K562 (cell line): ENCODE data around the gene IL11. TPM values are rescaled to one million over a fixed set of nuclear protein-coding genes. Genes with fewer than 3 reads are reported as not detected.
A peak's percentile ranks its signal among the peaks of the same experiment; 100 is the strongest.

Experiments
- ATAC-seq: fragments of 200-7000 bp; cut with Tn5 transposase; 3 replicates; pipeline ENCODE4 v1.9.1; 2020; ENCODE audit warnings: moderate library complexity
- BruUV-seq: library from RNA; stranded (reverse); fragments of 400-500 nt; replicated peaks from 2 replicates; lab custom pipeline; 2021; lab: Mats Ljungman, UMichigan
- CTCF ChIA-PET: fragments of 300-600 bp; formaldehyde crosslinking; extraction: SDS; loops from one replicate; lab custom pipeline; 2021; ENCODE audit warnings: low intra/inter-chr PET ratio; lab: Yijun Ruan, JAX
- POLR2A ChIA-PET: fragments of 300-600, 350-650 bp; sonication (Branson Sonifier 250); formaldehyde crosslinking; extraction: SDS; loops from one replicate; lab custom pipeline; 2021; ENCODE audit warnings: antibody characterized with exemption, inconsistent platforms; lab: Yijun Ruan, JAX
- DNase-seq, 4 experiments: peaks; one replicate each; pipeline versions ENCODE4 v3.0.0 to v3.0.0-alpha.2; 2011 to 2018; ENCODE audit warnings: low spot score in 3 of 4, mixed read lengths in 3 of 4; ENCODE audit errors: extremely low read depth in 1 of 4
- FAIRE-seq: peaks from 2 replicates; lab custom pipeline; 2011; peaks lifted over from hg19 to GRCh38; lab: Jason Lieb, UNC
- H2AFZ ChIP-seq: 2 replicates; pipeline ENCODE4 v1.6.0; 2011; ENCODE audit warnings: low read depth, low read length, control low read depth, inconsistent platforms
- H3K27ac ChIP-seq: fragments of 200-600 bp; 3 replicates; pipeline ENCODE4 v1.8.0; 2011; ENCODE audit warnings: low read depth, mild to moderate bottlenecking, control low read depth, inconsistent platforms, low read length, moderate library complexity, mixed read lengths; ENCODE audit errors: extremely low read depth
- H3K27me3 ChIP-seq, 2 experiments: fragments of 300-600 bp in 1 of 2; 2 replicates in 1 of 2; 3 replicates in 1 of 2; pipeline versions ENCODE4 v1.6.0 to v1.8.0; 2011; ENCODE audit warnings: inconsistent platforms in 2 of 2, low read length in 2 of 2, mild to moderate bottlenecking in 1 of 2, mixed read lengths in 1 of 2, moderate library complexity in 1 of 2; ENCODE audit not compliant: control insufficient read depth in 2 of 2, insufficient read depth in 2 of 2
- H3K36me3 ChIP-seq: fragments of 300-600 bp; 3 replicates; pipeline ENCODE4 v1.8.0; 2011; ENCODE audit warnings: mild to moderate bottlenecking, low read length, inconsistent platforms; ENCODE audit not compliant: control insufficient read depth, insufficient read depth
- H3K4me1 ChIP-seq, 2 experiments: fragments of 200-600 bp in 1 of 2; replicated peaks in 1 of 2; 2 replicates in 1 of 2; 3 replicates in 1 of 2; pipeline versions ENCODE4 v1.5.1 to v1.8.0; 2011; ENCODE audit warnings: inconsistent platforms in 2 of 2, low read length in 2 of 2, mild to moderate bottlenecking in 1 of 2, mixed read lengths in 1 of 2, moderate library complexity in 1 of 2; ENCODE audit not compliant: control insufficient read depth in 2 of 2, insufficient read depth in 2 of 2
- H3K4me2 ChIP-seq: 2 replicates; pipeline ENCODE4 v1.6.1; 2011; ENCODE audit warnings: low read length, control low read depth, inconsistent platforms, mixed read lengths; ENCODE audit not compliant: insufficient read depth
- H3K4me3 ChIP-seq: fragments of 200-600 bp; sonication (generic), shearing (Covaris generic); 2 replicates; pipeline ENCODE4 v1.5.1; 2016; ENCODE audit warnings: control low read depth, inconsistent platforms
- H3K79me2 ChIP-seq: fragments of 200-600 bp; 3 replicates; pipeline ENCODE4 v1.8.0; 2011; ENCODE audit warnings: low read length, inconsistent platforms; ENCODE audit not compliant: control insufficient read depth, insufficient read depth
- H3K9ac ChIP-seq, 2 experiments: 2 replicates each; pipeline versions ENCODE4 v1.6.0 to v1.6.1; 2011; ENCODE audit warnings: low read depth in 2 of 2, low read length in 2 of 2, control low read depth in 1 of 2, inconsistent platforms in 1 of 2, mild to moderate bottlenecking in 1 of 2, mixed read lengths in 1 of 2; ENCODE audit not compliant: insufficient read depth in 1 of 2
- H3K9me1 ChIP-seq: one replicate; pipeline ENCODE4 v1.6.0; 2011; ENCODE audit warnings: inconsistent platforms, mild to moderate bottlenecking, low read length, moderate library complexity; ENCODE audit not compliant: control insufficient read depth, insufficient read depth
- H3K9me3 ChIP-seq: replicated peaks from 2 replicates; pipeline ENCODE4 v1.5.1; 2011; ENCODE audit warnings: low read depth, low read length, inconsistent platforms; ENCODE audit not compliant: control insufficient read depth, insufficient read depth
- H4K20me1 ChIP-seq: replicated peaks from 2 replicates; pipeline ENCODE4 v1.6.1; 2011; ENCODE audit warnings: low read length, inconsistent platforms, mixed read lengths; ENCODE audit not compliant: control insufficient read depth, insufficient read depth
- E2F5 ChIP-seq: sonication (generic); formaldehyde crosslinking; IDR thresholded peaks from 2 replicates; pipeline ENCODE4 v1.8.0; 2022; ENCODE audit warnings: mild to moderate bottlenecking, missing genetic modification reagents
- EHMT2 ChIP-seq: fragments of 450-650 bp; IDR thresholded peaks from 2 replicates; pipeline ENCODE4 v1.6.1; 2018; ENCODE audit warnings: antibody characterized with exemption
- HNRNPH1 ChIP-seq: fragments of 200-400 bp; formaldehyde crosslinking; optimal IDR thresholded peaks from 2 replicates; pipeline ENCODE3; 2017; ENCODE audit warnings: low read depth, mild to moderate bottlenecking, low read length, moderate library complexity
- KDM5B ChIP-seq: fragments of 200-600 bp; sonication (generic); IDR thresholded peaks from 2 replicates; pipeline ENCODE4 v1.6.1; 2012; ENCODE audit warnings: low read depth, mild to moderate bottlenecking, moderate library complexity, low read length, control low read depth, inconsistent platforms; ENCODE audit not compliant: insufficient replicate concordance
- NR3C1 ChIP-seq: sonication (generic); formaldehyde crosslinking; IDR thresholded peaks from 2 replicates; pipeline ENCODE4 v1.8.1; 2022; ENCODE audit warnings: missing genetic modification reagents
- RBM14 ChIP-seq: fragments of 200-400 bp; formaldehyde crosslinking; IDR thresholded peaks from 2 replicates; pipeline ENCODE4 v1.6.1; 2018; ENCODE audit warnings: low read depth, mild to moderate bottlenecking, low read length, moderate library complexity, borderline replicate concordance; ENCODE audit not compliant: insufficient read depth
- THAP7 ChIP-seq: fragments of 250-450 bp; sonication (Bioruptor Pico); IDR thresholded peaks from 2 replicates; pipeline ENCODE4 v1.5.0; 2021
- ZKSCAN3 ChIP-seq: fragments of 250-450 bp; sonication (Bioruptor Pico); IDR thresholded peaks from 2 replicates; pipeline ENCODE4 v1.4.0; 2020
- ZNF224 ChIP-seq: sonication (generic); formaldehyde crosslinking; IDR thresholded peaks from 2 replicates; pipeline ENCODE4 v1.8.0; 2022; ENCODE audit warnings: mild to moderate bottlenecking, missing genetic modification reagents
- ZNF274 ChIP-seq: IDR thresholded peaks from 2 replicates; pipeline ENCODE4 v1.6.1; 2011; ENCODE audit warnings: low read depth, mild to moderate bottlenecking, low read length, moderate library complexity, borderline replicate concordance
- ZNF354B ChIP-seq: fragments of 250-450 bp; sonication (Bioruptor Pico); IDR thresholded peaks from 2 replicates; pipeline ENCODE4 v1.4.0; 2020
- ZNF644 ChIP-seq: fragments of 200-800 bp; sonication (Bioruptor generic); IDR thresholded peaks from 2 replicates; pipeline ENCODE4 v1.6.1; 2016; ENCODE audit warnings: low read depth, missing genetic modification characterization, missing compliant biosample characterization
- WGBS: fragments of 100-300 bp; shearing (Covaris generic); methylation state at CpG from one replicate; pipeline ENCODE4 v1.1.6; 2016; ENCODE audit warnings: low coverage, mixed read lengths; ENCODE audit not compliant: insufficient coverage; ENCODE audit errors: missing lambda C conversion rate; 5-methylcytosine and 5-hydroxymethylcytosine counted together
- in situ Hi-C: fragments of 300-500 bp; cut with MboI; formaldehyde crosslinking; loops from 4 replicates; pipeline ENCODE4 v1.15.0; 2018; ENCODE audit warnings: inconsistent platforms, mixed read lengths
- intact Hi-C: fragments of 100-400 bp; cut with micrococcal nuclease; formaldehyde crosslinking; loops from 2 replicates; pipeline ENCODE4 v1.14.2; 2022
- polyA plus RNA-seq, 8 experiments: library from polyadenylated mRNA; depleted of rRNA in 4 of 8; stranded (reverse) in 5 of 8; unstranded in 3 of 8; fragments of >200 nt; fragmentation: Nextera tagmentation in 2 of 8; fragmentation: Illumina TruSeq in 1 of 8; extraction: Ambion mirVana in 2 of 8; extraction: Trizol in 1 of 8; gene quantifications; 2 replicates each; pipeline versions ENCODE4 v1.2.1 to v1.2.3, GENCODE V29; 2011 to 2014; ENCODE audit warnings: inconsistent platforms in 1 of 8, missing spikeins in 1 of 8
- total RNA-seq, 7 experiments: library from RNA; depleted of rRNA in 6 of 7; stranded (reverse); fragments of >200 nt in 6 of 7; fragmentation: Illumina TruSeq in 2 of 7; extraction: Trizol in 2 of 7; gene quantifications; 2 replicates each; pipeline versions ENCODE4 v1.2.1 to v1.2.3, GENCODE V29; 2011 to 2021; ENCODE audit warnings: low replicate concordance in 1 of 7
- TF ChIP-seq, protein P1 (sequence below): fragments of 450-650 bp; formaldehyde crosslinking; IDR thresholded peaks from 2 replicates; pipeline ENCODE4 v1.4.0; 2020; ENCODE audit warnings: mild to moderate bottlenecking, moderate library complexity
- TF ChIP-seq, protein P2 (sequence below): fragments of 450-650 bp; IDR thresholded peaks from 2 replicates; pipeline ENCODE4 v1.7.0; 2016; ENCODE audit warnings: borderline replicate concordance
- TF ChIP-seq, protein P3 (sequence below): fragments of 450-650 bp; formaldehyde crosslinking; IDR thresholded peaks from 2 replicates; pipeline ENCODE4 v1.4.0; 2022; ENCODE audit warnings: missing genetic modification characterization

Gene IL11
- total and polyA plus RNA-seq, 9 of the 15 experiments (the other 6 are each of a cell fraction or from before 2014, with no cell fraction given), result 0.04 to 0.42 (median 0.06) TPM; not detected in 6

GRCh38 chr19:55385724-55386492, 15.6 kb upstream of the IL11 start, which contains the start of gene RPL28:
Gene RPL28 (plus strand): TSS chr19:55385932. CDS start chr19:55386358, 426 bp downstream.
- Histone ChIP-seq H3K27me3 (no peaks in the 10 kb centered on the region), H2AFZ (peak within 1 kb of the TSS; percentile 99), H3K9me1 (peaks cover 17% of the 10 kb centered on the region), H3K9ac (peak within 1 kb of the TSS; percentile 94 to 98), H3K9me3 (no peaks in the 10 kb centered on the region; the same call in 1 of the 2 replicates), H4K20me1 (peaks cover 49% of the 10 kb centered on the region), H3K79me2 (peaks cover 73% of the 10 kb centered on the region), H3K4me1 (peaks cover 54 to 66% of the 10 kb centered on the region in 2 experiments), H3K4me2 (peak within 1 kb of the TSS; percentile 94), H3K27ac (peak within 1 kb of the TSS; percentile 97), H3K4me3 (peak within 1 kb of the TSS; percentile 77), H3K36me3 (peaks cover 50% of the 10 kb centered on the region)
- in situ Hi-C loops (no loop called here), intact Hi-C loops (loop anchor here (2.0 to 5.0 kb wide), 3 partner anchors 66 to 169 kb away; no protein-coding TSS in a partner anchor)
- ChIA-PET POLR2A (interaction anchor here (0.6 to 12.9 kb wide), 7 partner anchors 9 to 251 kb away, joined by 3 to 195 read pairs (median 3); partner anchors contain the start of gene UBE2S), CTCF (no interaction called here)
- DNase-seq, result peak; percentile 85 to 99 (median 91)
- TSS peak; percentile 74 for BruUV-seq
- WGBS, result under 1% methylated on average over 67 of the region's 68 CpGs
- FAIRE-seq, result peak; percentile 99
- peak; percentile 80 for ATAC-seq
- TF ChIP-seq, protein P1, sequence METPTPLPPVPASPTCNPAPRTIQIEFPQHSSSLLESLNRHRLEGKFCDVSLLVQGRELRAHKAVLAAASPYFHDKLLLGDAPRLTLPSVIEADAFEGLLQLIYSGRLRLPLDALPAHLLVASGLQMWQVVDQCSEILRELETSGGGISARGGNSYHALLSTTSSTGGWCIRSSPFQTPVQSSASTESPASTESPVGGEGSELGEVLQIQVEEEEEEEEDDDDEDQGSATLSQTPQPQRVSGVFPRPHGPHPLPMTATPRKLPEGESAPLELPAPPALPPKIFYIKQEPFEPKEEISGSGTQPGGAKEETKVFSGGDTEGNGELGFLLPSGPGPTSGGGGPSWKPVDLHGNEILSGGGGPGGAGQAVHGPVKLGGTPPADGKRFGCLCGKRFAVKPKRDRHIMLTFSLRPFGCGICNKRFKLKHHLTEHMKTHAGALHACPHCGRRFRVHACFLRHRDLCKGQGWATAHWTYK, result peak; percentile 52; the same call in 1 of the 2 replicates
- TF ChIP-seq EHMT2 (no peak), ZNF354B (CRISPR knock-in tag) (no peak), NR3C1 (CRISPR knock-in tag) (no peak), E2F5 (CRISPR knock-in tag) (no peak), THAP7 (CRISPR knock-in tag) (no peak), ZNF224 (no peak), ZNF644 (tag) (no peak), HNRNPH1 (no peak), RBM14 (no peak), KDM5B (peak; percentile 99), ZKSCAN3 (no peak), ZNF274 (no peak)
- TF ChIP-seq, protein P2, sequence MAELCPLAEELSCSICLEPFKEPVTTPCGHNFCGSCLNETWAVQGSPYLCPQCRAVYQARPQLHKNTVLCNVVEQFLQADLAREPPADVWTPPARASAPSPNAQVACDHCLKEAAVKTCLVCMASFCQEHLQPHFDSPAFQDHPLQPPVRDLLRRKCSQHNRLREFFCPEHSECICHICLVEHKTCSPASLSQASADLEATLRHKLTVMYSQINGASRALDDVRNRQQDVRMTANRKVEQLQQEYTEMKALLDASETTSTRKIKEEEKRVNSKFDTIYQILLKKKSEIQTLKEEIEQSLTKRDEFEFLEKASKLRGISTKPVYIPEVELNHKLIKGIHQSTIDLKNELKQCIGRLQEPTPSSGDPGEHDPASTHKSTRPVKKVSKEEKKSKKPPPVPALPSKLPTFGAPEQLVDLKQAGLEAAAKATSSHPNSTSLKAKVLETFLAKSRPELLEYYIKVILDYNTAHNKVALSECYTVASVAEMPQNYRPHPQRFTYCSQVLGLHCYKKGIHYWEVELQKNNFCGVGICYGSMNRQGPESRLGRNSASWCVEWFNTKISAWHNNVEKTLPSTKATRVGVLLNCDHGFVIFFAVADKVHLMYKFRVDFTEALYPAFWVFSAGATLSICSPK, result no peak
- TF ChIP-seq, protein P3, sequence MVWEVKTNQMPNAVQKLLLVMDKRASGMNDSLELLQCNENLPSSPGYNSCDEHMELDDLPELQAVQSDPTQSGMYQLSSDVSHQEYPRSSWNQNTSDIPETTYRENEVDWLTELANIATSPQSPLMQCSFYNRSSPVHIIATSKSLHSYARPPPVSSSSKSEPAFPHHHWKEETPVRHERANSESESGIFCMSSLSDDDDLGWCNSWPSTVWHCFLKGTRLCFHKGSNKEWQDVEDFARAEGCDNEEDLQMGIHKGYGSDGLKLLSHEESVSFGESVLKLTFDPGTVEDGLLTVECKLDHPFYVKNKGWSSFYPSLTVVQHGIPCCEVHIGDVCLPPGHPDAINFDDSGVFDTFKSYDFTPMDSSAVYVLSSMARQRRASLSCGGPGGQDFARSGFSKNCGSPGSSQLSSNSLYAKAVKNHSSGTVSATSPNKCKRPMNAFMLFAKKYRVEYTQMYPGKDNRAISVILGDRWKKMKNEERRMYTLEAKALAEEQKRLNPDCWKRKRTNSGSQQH, result peak; percentile 57; the same call in 1 of the 2 replicates
